ENCODE results near the gene IGFL4. TPM values are rescaled to one million over a fixed set of nuclear protein-coding genes. Genes with fewer than 3 reads are reported as not detected.

Gene IGFL4
- polyA plus RNA-seq, 3 donors = not detected

GRCh38 chr19:46042252-46042883 lies 1.6 kb upstream of the IGFL4 start:
- no peak overlapping the region for H2AFZ ChIP-seq (ENCODE audit: insufficient read depth, low read depth, low read length, poor library complexity, severe bottlenecking)
- no peaks in the 10 kb centered on the region for H3K36me3 ChIP-seq (replicated peaks in 1 of 2; ENCODE audit: control insufficient read depth in 1 of 2, insufficient read depth in 2 of 2, low read length in 2 of 2)
- no peak overlapping the region for H3K4me2 ChIP-seq (replicated peaks; ENCODE audit: extremely low read depth, low read length, poor library complexity, severe bottlenecking)
- peaks cover 4 to 28% of the 10 kb centered on the region in 2 donors for H3K27me3 ChIP-seq (ENCODE audit: control insufficient read depth in 2 of 2, insufficient read depth in 2 of 2, low read length in 2 of 2)
- DNase-seq = no peak
- no peaks in the 10 kb centered on the region for H3K4me1 Mint-ChIP-seq
- no peaks in the 10 kb centered on the region for H3K79me2 ChIP-seq (ENCODE audit: insufficient read depth, low read length)
- no CpG with 5 or more reads among the region's 5 CpGs for WGBS (ENCODE audit: insufficient coverage)
- H3K27me3 Mint-ChIP-seq (ENCODE audit: low read depth in 3 of 3) = peaks cover 29 to 54% (median 29%) of the 10 kb centered on the region in 3 donors
- TF ChIP-seq, protein P1, sequence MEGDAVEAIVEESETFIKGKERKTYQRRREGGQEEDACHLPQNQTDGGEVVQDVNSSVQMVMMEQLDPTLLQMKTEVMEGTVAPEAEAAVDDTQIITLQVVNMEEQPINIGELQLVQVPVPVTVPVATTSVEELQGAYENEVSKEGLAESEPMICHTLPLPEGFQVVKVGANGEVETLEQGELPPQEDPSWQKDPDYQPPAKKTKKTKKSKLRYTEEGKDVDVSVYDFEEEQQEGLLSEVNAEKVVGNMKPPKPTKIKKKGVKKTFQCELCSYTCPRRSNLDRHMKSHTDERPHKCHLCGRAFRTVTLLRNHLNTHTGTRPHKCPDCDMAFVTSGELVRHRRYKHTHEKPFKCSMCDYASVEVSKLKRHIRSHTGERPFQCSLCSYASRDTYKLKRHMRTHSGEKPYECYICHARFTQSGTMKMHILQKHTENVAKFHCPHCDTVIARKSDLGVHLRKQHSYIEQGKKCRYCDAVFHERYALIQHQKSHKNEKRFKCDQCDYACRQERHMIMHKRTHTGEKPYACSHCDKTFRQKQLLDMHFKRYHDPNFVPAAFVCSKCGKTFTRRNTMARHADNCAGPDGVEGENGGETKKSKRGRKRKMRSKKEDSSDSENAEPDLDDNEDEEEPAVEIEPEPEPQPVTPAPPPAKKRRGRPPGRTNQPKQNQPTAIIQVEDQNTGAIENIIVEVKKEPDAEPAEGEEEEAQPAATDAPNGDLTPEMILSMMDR (IDR thresholded peaks at IDR 0.05) = no peak
- no peak overlapping the region for H3K27ac Mint-ChIP-seq
- intact Hi-C loops (cut with micrococcal nuclease) = no loop called here
- H3K27ac ChIP-seq (ENCODE audit: low read depth in 1 of 2, low read length in 2 of 2) = no peak overlapping the region
- H3K4me3 Mint-ChIP-seq = no peak overlapping the region
- H3K36me3 Mint-ChIP-seq = no peaks in the 10 kb centered on the region
- H3K9ac ChIP-seq (ENCODE audit: insufficient read depth, low read length, poor library complexity, severe bottlenecking) = no peak overlapping the region
- H3K4me1 ChIP-seq (ENCODE audit: control insufficient read depth in 1 of 2, insufficient read depth in 2 of 2, low read length in 2 of 2) = no peaks in the 10 kb centered on the region
- H3K9me3 ChIP-seq (replicated peaks in 1 of 2; ENCODE audit: control insufficient read depth in 1 of 2, insufficient read depth in 1 of 2, low read length in 2 of 2) = no peaks in the 10 kb centered on the region
- no peaks in the 10 kb centered on the region for H4K20me1 ChIP-seq (ENCODE audit: insufficient read depth, low read length)
- no peak overlapping the region for H3K4me3 ChIP-seq (replicated peaks in 1 of 3; ENCODE audit: low read depth in 2 of 3, low read length in 3 of 3)
- peaks cover 0 to 5% (median 1%) of the 10 kb centered on the region in 7 donors for H3K9me3 Mint-ChIP-seq

DNA sequence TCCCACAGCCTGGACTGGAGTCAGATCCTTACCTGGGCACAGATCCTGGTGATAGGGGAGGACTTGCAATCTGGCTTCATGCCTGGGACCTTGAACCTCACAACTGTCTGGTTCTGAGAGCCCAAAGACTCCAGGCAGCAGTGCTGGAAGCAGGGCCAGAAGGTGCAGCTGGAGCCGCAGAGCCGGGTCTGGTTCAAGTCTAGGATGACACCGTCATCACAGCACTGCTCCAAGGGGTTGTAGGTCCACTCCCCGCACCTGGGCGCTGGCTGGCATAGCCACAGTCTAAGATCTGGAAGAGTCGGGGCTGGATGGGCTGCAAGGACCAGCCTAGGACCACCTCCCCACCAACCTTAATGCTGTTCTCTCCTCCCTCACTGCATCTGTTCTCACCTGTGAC lies 677 bp downstream of the IGFL4 start:
- no peaks in the 10 kb centered on the region for H4K20me1 ChIP-seq (ENCODE audit: insufficient read depth, low read length)
- Mint-ChIP-seq H3K4me1 (no peaks in the 10 kb centered on the region), H3K27ac (no peak overlapping the region), H3K27me3 (ENCODE audit: low read depth in 3 of 3) (peaks cover 22 to 48% (median 24%) of the 10 kb centered on the region in 3 donors), H3K36me3 (no peaks in the 10 kb centered on the region), H3K9me3 (peaks cover 0 to 5% (median 1%) of the 10 kb centered on the region in 7 donors), H3K4me3 (peak overlapping the region in 1 of 2 donors; percentile 40)
- H3K4me2 ChIP-seq (replicated peaks; ENCODE audit: extremely low read depth, low read length, poor library complexity, severe bottlenecking) = no peak overlapping the region
- DNase-seq = no peak
- intact Hi-C loops (cut with micrococcal nuclease) = no loop called here
- whole genome bisulfite sequencing (ENCODE audit: insufficient coverage) = 92% methylated on average over 6 of the region's 6 CpGs
- no peaks in the 10 kb centered on the region for H3K79me2 ChIP-seq (ENCODE audit: insufficient read depth, low read length)
- no peaks in the 10 kb centered on the region for H3K36me3 ChIP-seq (replicated peaks in 1 of 2; ENCODE audit: control insufficient read depth in 1 of 2, insufficient read depth in 2 of 2, low read length in 2 of 2)
- no peak overlapping the region for H3K27ac ChIP-seq (ENCODE audit: low read depth in 1 of 2, low read length in 2 of 2)
- peaks cover 4 to 21% of the 10 kb centered on the region in 2 donors for H3K27me3 ChIP-seq (ENCODE audit: control insufficient read depth in 2 of 2, insufficient read depth in 2 of 2, low read length in 2 of 2)
- no peak overlapping the region for H3K4me3 ChIP-seq (replicated peaks in 1 of 3; ENCODE audit: low read depth in 2 of 3, low read length in 3 of 3)
- H3K4me1 ChIP-seq (ENCODE audit: control insufficient read depth in 1 of 2, insufficient read depth in 2 of 2, low read length in 2 of 2) = no peaks in the 10 kb centered on the region
- H2AFZ ChIP-seq (ENCODE audit: insufficient read depth, low read depth, low read length, poor library complexity, severe bottlenecking) = no peak overlapping the region
- TF ChIP-seq, protein P1 (IDR thresholded peaks at IDR 0.05) = no peak
- H3K9me3 ChIP-seq (replicated peaks in 1 of 2; ENCODE audit: control insufficient read depth in 1 of 2, insufficient read depth in 1 of 2, low read length in 2 of 2) = no peaks in the 10 kb centered on the region
- no peak overlapping the region for H3K9ac ChIP-seq (ENCODE audit: insufficient read depth, low read length, poor library complexity, severe bottlenecking)
